ENCODE results near the gene ZNRD2.
"Not testable (repeated sequence)": the region's sequence is repeated elsewhere in the genome, so short reads cannot be mapped to it uniquely, and the experiment has no call there.

The ZNRD2 gene

GRCh38 chr11:65569973-65570918, at the start of gene ZNRD2:
Gene ZNRD2 (plus strand): TSS chr11:65570477. CDS start chr11:65570492, 15 bp downstream.
- peak; percentile 99 for DNase-seq (ENCODE audit: low spot score)

GRCh38 chr11:65521777-65522521, 48.3 kb upstream of the ZNRD2 start:
- DNase-seq (ENCODE audit: low spot score) = not testable (repeated sequence)

GRCh38 chr11:65522718-65523630, 47.3 kb upstream of the ZNRD2 start:
- peak; percentile 25 for DNase-seq (ENCODE audit: low spot score)

GRCh38 chr11:65523631-65523968, 46.7 kb upstream of the ZNRD2 start:
- DNase-seq (ENCODE audit: low spot score) = not testable (repeated sequence)

- DNase-seq (ENCODE audit: low spot score) = no peak
These were observed 46.1 kb upstream of the ZNRD2 start for GRCh38 chr11:65524014-65524740.

GRCh38 chr11:65524741-65525545, 45.3 kb upstream of the ZNRD2 start, which contains the start of gene SCYL1:
Gene SCYL1 (plus strand): TSS chr11:65525083. CDS start chr11:65525154, 71 bp downstream.
- peak; percentile 78 for DNase-seq (ENCODE audit: low spot score)

GRCh38 chr11:65525546-65526480, 44.5 kb upstream of the ZNRD2 start:
- DNase-seq (ENCODE audit: low spot score) = peak; percentile 12

- no peak for DNase-seq (ENCODE audit: low spot score)
These were observed 43.5 kb upstream of the ZNRD2 start for GRCh38 chr11:65526744-65527143.

- DNase-seq (ENCODE audit: low spot score) = no peak
These were observed 41.4 kb upstream of the ZNRD2 start for GRCh38 chr11:65528819-65529350.

GRCh38 chr11:65529475-65530156, 40.7 kb upstream of the ZNRD2 start:
- no peak for DNase-seq (ENCODE audit: low spot score)

GRCh38 chr11:65530157-65530496, 40.1 kb upstream of the ZNRD2 start:
- peak; percentile 31 for DNase-seq (ENCODE audit: low spot score)

GRCh38 chr11:65532388-65533064, 37.8 kb upstream of the ZNRD2 start:
- DNase-seq (ENCODE audit: low spot score) = no peak

GRCh38 chr11:65535102-65535501, 35.2 kb upstream of the ZNRD2 start:
- DNase-seq (ENCODE audit: low spot score) = no peak

GRCh38 chr11:65536412-65537295, 33.6 kb upstream of the ZNRD2 start:
- DNase-seq (ENCODE audit: low spot score) = no peak

GRCh38 chr11:65537296-65537597, 33.0 kb upstream of the ZNRD2 start:
- no peak for DNase-seq (ENCODE audit: low spot score)

GRCh38 chr11:65537620-65538231, 32.6 kb upstream of the ZNRD2 start:
- no peak for DNase-seq (ENCODE audit: low spot score)
